DND-41 (cell line): ENCODE data around the gene FDPS.

Experiments used
- ATAC-seq: fragments of 200-7000 bp; cut with Tn5 transposase; 3 replicates; pipeline ENCODE4 v1.9.1; 2021; ENCODE audit warnings: low read depth; ENCODE audit not compliant: insufficient read depth
- DNase-seq: peaks from one replicate; pipeline ENCODE4 v3.0.0-alpha.2; 2020
- H2AFZ ChIP-seq: 2 replicates; pipeline ENCODE4 v1.6.0; 2012; ENCODE audit warnings: low read depth, low read length
- H3K27ac ChIP-seq: 2 replicates; pipeline ENCODE4 v1.5.1; 2012; ENCODE audit warnings: low read length, inconsistent platforms
- H3K27me3 ChIP-seq: fragments of 200-600 bp; sonication (generic); 2 replicates; pipeline ENCODE4 v1.6.0; 2012; ENCODE audit warnings: low read length, mild to moderate bottlenecking, inconsistent platforms; ENCODE audit not compliant: insufficient read depth, poor library complexity
- H3K36me3 ChIP-seq: 2 replicates; pipeline ENCODE4 v1.5.1; 2012; ENCODE audit warnings: low read length, inconsistent platforms; ENCODE audit not compliant: insufficient read depth
- H3K4me1 ChIP-seq: 2 replicates; pipeline ENCODE4 v1.5.1; 2012; ENCODE audit warnings: mild to moderate bottlenecking, low read length; ENCODE audit not compliant: insufficient read depth
- H3K4me2 ChIP-seq: 2 replicates; pipeline ENCODE4 v1.6.0; 2012; ENCODE audit warnings: mild to moderate bottlenecking, moderate library complexity, low read length, inconsistent platforms; ENCODE audit not compliant: insufficient read depth
- H3K4me3 ChIP-seq, 2 experiments: fragments of 200-600 bp in 1 of 2; shearing (Covaris generic) in 1 of 2; 2 replicates each; pipeline ENCODE4 v1.5.1; 2012 to 2016; ENCODE audit warnings: inconsistent platforms in 2 of 2, low read length in 2 of 2, mild to moderate bottlenecking in 2 of 2, low read depth in 1 of 2, moderate library complexity in 1 of 2
- H3K79me2 ChIP-seq: 2 replicates; pipeline ENCODE4 v1.6.0; 2012; ENCODE audit warnings: low read length, inconsistent platforms; ENCODE audit not compliant: insufficient read depth
- H3K9ac ChIP-seq: 2 replicates; pipeline ENCODE4 v1.6.0; 2012; ENCODE audit warnings: low read depth, mild to moderate bottlenecking, inconsistent platforms, low read length, moderate library complexity
- H3K9me3 ChIP-seq: 2 replicates; pipeline ENCODE4 v1.5.1; 2012; ENCODE audit warnings: low read length, moderate library complexity, mild to moderate bottlenecking, inconsistent platforms; ENCODE audit not compliant: insufficient read depth, severe bottlenecking
- H4K20me1 ChIP-seq: 2 replicates; pipeline ENCODE4 v1.6.0; 2012; ENCODE audit warnings: low read length; ENCODE audit not compliant: insufficient read depth
- EZH2 ChIP-seq: IDR thresholded peaks from 3 replicates; pipeline ENCODE4 v1.6.1; 2012; ENCODE audit warnings: borderline replicate concordance, low read depth, mild to moderate bottlenecking, moderate library complexity, low read length, inconsistent platforms; ENCODE audit not compliant: severe bottlenecking
- TF ChIP-seq, protein P1 (sequence below): IDR thresholded peaks from 2 replicates; pipeline ENCODE4 v1.5.1; 2012; ENCODE audit warnings: borderline replicate concordance, low read length, moderate library complexity, mild to moderate bottlenecking; ENCODE audit not compliant: poor library complexity, severe bottlenecking; ENCODE audit errors: extremely low read depth

FDPS gene

DNA sequence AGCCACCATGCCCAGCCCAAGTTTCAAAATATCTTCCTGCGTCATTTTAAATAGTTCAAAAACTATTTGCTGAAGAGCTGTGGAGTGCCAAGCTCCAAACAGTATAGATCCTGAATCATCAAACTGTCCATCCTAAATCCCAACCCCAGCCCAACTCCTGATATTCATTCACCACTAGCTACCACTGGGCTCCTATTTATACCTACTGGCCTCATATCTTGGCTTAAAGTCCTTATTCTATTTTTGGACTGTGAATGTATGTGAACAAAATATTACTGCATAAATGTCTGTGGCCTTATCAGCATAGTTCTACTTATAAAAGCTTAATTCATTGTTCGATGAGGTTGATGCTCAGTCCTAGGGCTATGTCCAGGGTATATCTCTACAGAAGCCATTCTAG lies 41.3 kb upstream of the FDPS start:
- Histone ChIP-seq H3K27me3 (no peaks in the 10 kb centered on the region), H3K4me3 (no peak overlapping the region), H3K9ac (no peak overlapping the region), H3K36me3 (peaks cover 89% of the 10 kb centered on the region), H4K20me1 (peaks cover 23% of the 10 kb centered on the region; the same call in 1 of the 2 replicates), H3K79me2 (peaks cover 33% of the 10 kb centered on the region), H3K27ac (no peak overlapping the region), H3K4me2 (no peak overlapping the region), H2AFZ (no peak overlapping the region), H3K4me1 (peaks cover 26% of the 10 kb centered on the region), H3K9me3 (no peaks in the 10 kb centered on the region)
- TF ChIP-seq EZH2, result no peak
- TF ChIP-seq, protein P1, sequence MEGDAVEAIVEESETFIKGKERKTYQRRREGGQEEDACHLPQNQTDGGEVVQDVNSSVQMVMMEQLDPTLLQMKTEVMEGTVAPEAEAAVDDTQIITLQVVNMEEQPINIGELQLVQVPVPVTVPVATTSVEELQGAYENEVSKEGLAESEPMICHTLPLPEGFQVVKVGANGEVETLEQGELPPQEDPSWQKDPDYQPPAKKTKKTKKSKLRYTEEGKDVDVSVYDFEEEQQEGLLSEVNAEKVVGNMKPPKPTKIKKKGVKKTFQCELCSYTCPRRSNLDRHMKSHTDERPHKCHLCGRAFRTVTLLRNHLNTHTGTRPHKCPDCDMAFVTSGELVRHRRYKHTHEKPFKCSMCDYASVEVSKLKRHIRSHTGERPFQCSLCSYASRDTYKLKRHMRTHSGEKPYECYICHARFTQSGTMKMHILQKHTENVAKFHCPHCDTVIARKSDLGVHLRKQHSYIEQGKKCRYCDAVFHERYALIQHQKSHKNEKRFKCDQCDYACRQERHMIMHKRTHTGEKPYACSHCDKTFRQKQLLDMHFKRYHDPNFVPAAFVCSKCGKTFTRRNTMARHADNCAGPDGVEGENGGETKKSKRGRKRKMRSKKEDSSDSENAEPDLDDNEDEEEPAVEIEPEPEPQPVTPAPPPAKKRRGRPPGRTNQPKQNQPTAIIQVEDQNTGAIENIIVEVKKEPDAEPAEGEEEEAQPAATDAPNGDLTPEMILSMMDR, result no peak
- no peak for ATAC-seq
- DNase-seq, result no peak

DNA sequence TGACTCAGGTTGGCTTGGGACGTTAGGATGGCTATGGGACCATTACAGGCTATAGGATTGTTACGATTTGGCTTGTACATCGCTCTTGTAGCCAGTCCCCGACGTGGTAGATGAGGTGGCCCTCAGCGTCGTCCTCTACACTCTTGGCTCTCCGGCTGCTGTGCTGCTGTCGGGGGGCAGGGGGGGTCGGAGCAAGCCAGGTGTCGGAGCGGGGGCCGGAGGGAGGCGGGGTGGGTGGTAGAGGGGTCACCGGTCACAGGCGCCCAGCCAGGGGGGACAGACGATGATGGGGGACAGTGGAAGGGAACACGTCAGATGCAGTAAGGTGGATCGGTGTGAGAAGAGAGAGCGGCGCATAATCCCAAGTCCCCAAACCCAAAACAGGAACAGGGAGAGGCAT lies 40.0 kb upstream of the FDPS start:
- no peak overlapping the region for H3K4me2 ChIP-seq
- H3K79me2 ChIP-seq, result peaks cover 44% of the 10 kb centered on the region
- no peak for ATAC-seq
- H2AFZ ChIP-seq, result no peak overlapping the region
- H3K9me3 ChIP-seq, result no peaks in the 10 kb centered on the region
- peaks cover 27% of the 10 kb centered on the region; the same call in 1 of the 2 replicates for H4K20me1 ChIP-seq
- H3K27ac ChIP-seq, result no peak overlapping the region
- no peak for DNase-seq
- H3K4me3 ChIP-seq, result no peak overlapping the region
- peaks cover 79% of the 10 kb centered on the region for H3K36me3 ChIP-seq
- H3K27me3 ChIP-seq, result no peaks in the 10 kb centered on the region
- TF ChIP-seq EZH2, result no peak
- TF ChIP-seq, protein P1, result no peak
- peaks cover 23% of the 10 kb centered on the region for H3K4me1 ChIP-seq
- no peak overlapping the region for H3K9ac ChIP-seq

DNA sequence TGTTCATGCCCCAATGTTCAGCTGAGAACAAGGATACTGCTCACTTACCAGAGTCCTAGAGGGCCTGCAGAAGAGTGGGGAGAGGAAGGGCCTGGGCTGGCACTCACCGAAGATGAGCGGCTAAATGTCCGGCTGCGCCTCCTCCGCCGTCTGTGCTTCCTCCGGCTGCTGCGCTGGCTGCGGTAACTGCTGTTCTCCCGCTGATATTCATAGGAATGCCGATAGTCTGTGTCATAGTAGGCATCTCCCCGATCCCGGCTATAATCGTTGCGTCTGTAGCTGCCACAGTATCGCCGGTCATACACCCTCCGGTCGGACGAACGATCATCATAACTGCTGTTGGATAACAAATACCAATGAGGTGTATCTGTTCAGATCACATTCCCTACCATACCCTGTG lies 39.3 kb upstream of the FDPS start:
- H3K27me3 ChIP-seq, result no peaks in the 10 kb centered on the region
- ATAC-seq, result no peak
- H3K36me3 ChIP-seq, result peaks cover 72% of the 10 kb centered on the region
- H3K4me1 ChIP-seq, result peaks cover 29% of the 10 kb centered on the region
- DNase-seq, result no peak
- H2AFZ ChIP-seq, result no peak overlapping the region
- peaks cover 48% of the 10 kb centered on the region for H3K79me2 ChIP-seq
- H3K27ac ChIP-seq, result no peak overlapping the region
- no peaks in the 10 kb centered on the region for H3K9me3 ChIP-seq
- H3K9ac ChIP-seq, result no peak overlapping the region
- no peak for TF ChIP-seq EZH2
- TF ChIP-seq, protein P1, result no peak
- H3K4me2 ChIP-seq, result no peak overlapping the region
- no peak overlapping the region for H3K4me3 ChIP-seq
- peaks cover 27% of the 10 kb centered on the region; the same call in 1 of the 2 replicates for H4K20me1 ChIP-seq
